Trophoblast cell (in vitro differentiated cells and primary cell): ENCODE measurements around the gene WWP2.

Experiments used
- DNase-seq, 2 donors: peaks; one replicate each; pipeline ENCODE4 v3.0.0-alpha.2; 2016
- H2AFZ ChIP-seq: 2 replicates; pipeline ENCODE4 v1.6.1; 2013; ENCODE audit warnings: low read length, moderate library complexity, mild to moderate bottlenecking; ENCODE audit not compliant: insufficient read depth, poor library complexity
- H2AK5ac ChIP-seq: 2 replicates; pipeline ENCODE4 v1.6.1; 2013; ENCODE audit warnings: mild to moderate bottlenecking, low read length
- H2BK120ac ChIP-seq: 2 replicates; pipeline ENCODE4 v1.6.1; 2013; ENCODE audit warnings: low read length, mild to moderate bottlenecking, moderate library complexity; ENCODE audit not compliant: insufficient read depth, poor library complexity
- H2BK12ac ChIP-seq: 2 replicates; pipeline ENCODE4 v1.6.1; 2013; ENCODE audit warnings: mild to moderate bottlenecking, low read length, moderate library complexity
- H2BK5ac ChIP-seq: 2 replicates; pipeline ENCODE4 v1.6.1; 2013; ENCODE audit warnings: low read length, low read depth, moderate library complexity, mild to moderate bottlenecking; ENCODE audit not compliant: poor library complexity
- H3K14ac ChIP-seq: 2 replicates; pipeline ENCODE4 v1.6.1; 2013; ENCODE audit warnings: mild to moderate bottlenecking, low read length
- H3K18ac ChIP-seq: 2 replicates; pipeline ENCODE4 v1.6.1; 2013; ENCODE audit warnings: mild to moderate bottlenecking, low read length
- H3K23ac ChIP-seq: 2 replicates; pipeline ENCODE4 v1.6.1; 2013; ENCODE audit warnings: low read length
- H3K27ac ChIP-seq: 2 replicates; pipeline ENCODE4 v1.5.1; 2013; ENCODE audit warnings: low read depth, mild to moderate bottlenecking, inconsistent platforms, low read length, moderate library complexity
- H3K27me3 ChIP-seq: 2 replicates; pipeline ENCODE4 v1.6.1; 2013; ENCODE audit warnings: inconsistent platforms, mild to moderate bottlenecking, low read length, moderate library complexity; ENCODE audit not compliant: insufficient read depth
- H3K36me3 ChIP-seq, 2 experiments: 1 replicate in 1 of 2; 2 replicates in 1 of 2; pipeline ENCODE4 v1.6.1; 2013; ENCODE audit warnings: low read length in 2 of 2, mild to moderate bottlenecking in 2 of 2, moderate library complexity in 1 of 2; ENCODE audit not compliant: insufficient read depth in 2 of 2, control insufficient read depth in 1 of 2
- H3K4ac ChIP-seq: 2 replicates; pipeline ENCODE4 v1.6.1; 2013; ENCODE audit warnings: low read depth, mild to moderate bottlenecking, low read length, moderate library complexity
- H3K4me1 ChIP-seq, 2 experiments: 1 replicate in 1 of 2; 2 replicates in 1 of 2; pipeline ENCODE4 v1.6.1; 2013; ENCODE audit warnings: low read length in 2 of 2, mild to moderate bottlenecking in 2 of 2, moderate library complexity in 1 of 2; ENCODE audit not compliant: insufficient read depth in 2 of 2, control insufficient read depth in 1 of 2
- H3K4me2 ChIP-seq: 2 replicates; pipeline ENCODE4 v1.6.1; 2013; ENCODE audit warnings: inconsistent platforms, mild to moderate bottlenecking, low read length, moderate library complexity
- H3K4me3 ChIP-seq: 2 replicates; pipeline ENCODE4 v1.5.1; 2013; ENCODE audit warnings: mild to moderate bottlenecking, low read depth, low read length, inconsistent platforms
- H3K79me1 ChIP-seq: one replicate; pipeline ENCODE4 v1.6.1; 2013; ENCODE audit warnings: low read length
- H3K79me2 ChIP-seq: 2 replicates; pipeline ENCODE4 v1.6.1; 2013; ENCODE audit warnings: low read length, mild to moderate bottlenecking; ENCODE audit not compliant: control insufficient read depth, insufficient read depth, poor library complexity
- H3K9ac ChIP-seq: 2 replicates; pipeline ENCODE4 v1.6.1; 2013; ENCODE audit warnings: mild to moderate bottlenecking, low read length
- H3K9me3 ChIP-seq: 2 replicates; pipeline ENCODE4 v1.6.1; 2013; ENCODE audit warnings: low read depth, mild to moderate bottlenecking, control low read depth, inconsistent platforms, low read length; ENCODE audit not compliant: insufficient read depth
- H4K12ac ChIP-seq: 2 replicates; pipeline ENCODE4 v1.6.1; 2013; ENCODE audit warnings: low read depth, mild to moderate bottlenecking, low read length, moderate library complexity
- H4K8ac ChIP-seq: 2 replicates; pipeline ENCODE4 v1.6.1; 2013; ENCODE audit warnings: low read depth, mild to moderate bottlenecking, low read length, moderate library complexity
- H4K91ac ChIP-seq: one replicate; pipeline ENCODE4 v1.6.1; 2013; ENCODE audit warnings: low read depth, mild to moderate bottlenecking, low read length, moderate library complexity
- WGBS: extraction: QIAGEN DNeasy Blood & Tissue Kit; methylation state at CpG from one replicate; pipeline ENCODE4 v1.1.7; 2013; ENCODE audit warnings: missing lambda C conversion rate; ENCODE audit not compliant: insufficient read length, insufficient coverage; ENCODE audit errors: extremely low coverage; 5-methylcytosine and 5-hydroxymethylcytosine counted together

WWP2 gene

DNA sequence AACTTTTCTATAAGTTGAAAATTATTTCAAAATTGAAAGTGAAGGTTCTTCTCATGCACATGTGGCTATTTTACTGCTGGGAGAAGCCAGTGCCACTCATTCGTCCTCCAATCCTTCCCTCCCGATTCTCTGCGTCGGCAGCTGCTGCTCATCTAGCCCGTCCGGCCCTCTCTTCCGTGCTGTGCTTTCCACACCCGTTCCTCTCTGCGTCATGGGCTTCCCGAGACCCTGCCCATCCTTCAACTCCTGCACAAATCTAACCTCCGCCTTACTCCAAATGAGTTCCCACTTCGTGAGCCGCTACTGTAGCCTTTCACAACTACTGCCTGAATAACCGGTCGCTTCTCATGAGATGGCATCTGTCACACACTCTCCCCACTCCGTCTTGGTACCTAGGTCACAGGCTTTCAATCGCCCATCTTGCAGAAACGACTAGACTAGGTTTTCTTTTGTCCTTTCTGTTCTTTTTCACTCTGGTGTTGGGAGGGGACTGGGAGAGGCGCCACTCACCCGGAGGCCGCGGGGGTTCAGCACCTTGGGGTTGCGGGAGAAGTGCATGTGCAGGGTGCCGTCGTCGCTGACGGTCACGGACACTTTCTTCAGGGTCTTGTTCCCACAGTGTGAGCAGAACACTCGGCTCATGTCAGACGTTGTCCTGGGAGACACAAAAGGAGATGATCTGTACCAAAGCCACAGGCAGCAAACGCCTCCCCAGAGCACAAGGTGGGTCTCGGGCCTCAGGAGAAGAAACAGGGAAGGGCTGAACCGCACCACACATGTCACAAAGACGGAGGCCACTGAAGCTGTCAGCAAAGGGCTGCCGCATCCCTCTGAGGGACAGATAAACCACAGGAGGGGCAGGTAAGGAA lies 17.5 kb upstream of the WWP2 start:
- H2BK120ac ChIP-seq: no peak overlapping the region
- H3K36me3 ChIP-seq: peaks cover 65 to 77% of the 10 kb centered on the region in 2 experiments
- no peak overlapping the region for H3K4me2 ChIP-seq
- peak overlapping the region; percentile 2 for H4K12ac ChIP-seq
- H3K79me1 ChIP-seq: no peaks in the 10 kb centered on the region
- no peak overlapping the region for H3K14ac ChIP-seq
- H3K23ac ChIP-seq: no peak overlapping the region
- no peak overlapping the region for H2AK5ac ChIP-seq
- no peak overlapping the region for H3K4me3 ChIP-seq
- no peak overlapping the region for H3K18ac ChIP-seq
- peak overlapping the region; percentile 11 for H3K9ac ChIP-seq
- no peak overlapping the region for H3K4ac ChIP-seq
- H3K79me2 ChIP-seq: no peaks in the 10 kb centered on the region
- H2BK12ac ChIP-seq: no peak overlapping the region
- no peak for DNase-seq
- H3K4me1 ChIP-seq: no peaks in the 10 kb centered on the region
- H2BK5ac ChIP-seq: no peak overlapping the region
- H4K91ac ChIP-seq: no peak overlapping the region
- no peaks in the 10 kb centered on the region for H3K27me3 ChIP-seq
- H4K8ac ChIP-seq: no peak overlapping the region
- no peak overlapping the region for H3K27ac ChIP-seq
- H3K9me3 ChIP-seq: no peaks in the 10 kb centered on the region
- no CpG with 5 or more reads among the region's 35 CpGs for WGBS
- H2AFZ ChIP-seq: no peak overlapping the region

- no peaks in the 10 kb centered on the region for H3K79me2 ChIP-seq
- peaks cover 64 to 76% of the 10 kb centered on the region in 2 experiments for H3K36me3 ChIP-seq
- H3K79me1 ChIP-seq: no peaks in the 10 kb centered on the region
- no peaks in the 10 kb centered on the region for H3K9me3 ChIP-seq
- H4K91ac ChIP-seq: no peak overlapping the region
- no peak overlapping the region for H3K23ac ChIP-seq
- peak overlapping the region; percentile 11 for H3K9ac ChIP-seq
- H3K27ac ChIP-seq: no peak overlapping the region
- H4K8ac ChIP-seq: no peak overlapping the region
- no peak overlapping the region for H3K14ac ChIP-seq
- DNase-seq: no peak
- no peak overlapping the region for H2AK5ac ChIP-seq
- no peak overlapping the region for H3K4me3 ChIP-seq
- no peak overlapping the region for H2AFZ ChIP-seq
- no peak overlapping the region for H2BK12ac ChIP-seq
- H3K4ac ChIP-seq: no peak overlapping the region
- H3K27me3 ChIP-seq: no peaks in the 10 kb centered on the region
- no peak overlapping the region for H3K18ac ChIP-seq
- H4K12ac ChIP-seq: peak overlapping the region; percentile 2
- no peak overlapping the region for H2BK5ac ChIP-seq
- no peak overlapping the region for H2BK120ac ChIP-seq
- no CpG with 5 or more reads among the region's 11 CpGs for WGBS
- no peaks in the 10 kb centered on the region for H3K4me1 ChIP-seq
- H3K4me2 ChIP-seq: no peak overlapping the region
These were observed 16.9 kb upstream of the WWP2 start for GRCh38 chr16:69745232-69745612.

- Histone ChIP-seq H3K79me2 (no peaks in the 10 kb centered on the region), H3K27me3 (no peaks in the 10 kb centered on the region), H4K12ac (no peak overlapping the region), H2AFZ (no peak overlapping the region), H4K8ac (no peak overlapping the region), H3K4ac (no peak overlapping the region), H3K18ac (no peak overlapping the region), H3K9me3 (no peaks in the 10 kb centered on the region), H3K36me3 (peaks cover 63 to 77% of the 10 kb centered on the region in 2 experiments), H3K4me3 (no peak overlapping the region), H3K79me1 (no peaks in the 10 kb centered on the region), H3K4me1 (no peaks in the 10 kb centered on the region), H2BK120ac (no peak overlapping the region), H2BK5ac (no peak overlapping the region), H3K4me2 (no peak overlapping the region), H3K9ac (no peak overlapping the region), H2BK12ac (no peak overlapping the region), H4K91ac (no peak overlapping the region), H3K27ac (no peak overlapping the region), H3K23ac (no peak overlapping the region), H2AK5ac (no peak overlapping the region), H3K14ac (no peak overlapping the region)
- DNase-seq: no peak
- no CpG with 5 or more reads among the region's 10 CpGs for WGBS
These were observed 16.2 kb upstream of the WWP2 start for GRCh38 chr16:69745959-69746358.

DNA sequence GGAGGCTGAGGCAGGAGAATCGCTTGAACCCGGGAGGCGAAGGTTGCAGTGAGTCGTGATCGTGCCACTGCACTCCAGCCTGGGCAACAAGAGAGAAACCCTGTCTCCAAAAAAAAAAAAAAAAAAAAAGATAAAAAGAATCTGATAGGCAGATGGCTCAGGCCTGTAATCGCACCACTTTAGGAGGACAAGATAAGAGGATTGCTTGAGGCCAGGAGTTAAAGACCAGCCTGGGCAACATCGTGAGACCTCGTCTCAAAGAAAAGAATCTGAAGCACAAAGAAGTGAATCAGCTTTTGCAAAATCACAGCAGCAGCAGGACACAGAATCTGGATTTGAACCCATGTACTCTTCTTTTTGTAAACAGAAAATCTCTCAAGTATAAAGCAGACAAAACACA lies 15.0 kb upstream of the WWP2 start:
- Histone ChIP-seq H4K91ac (no peak overlapping the region), H3K79me1 (no peaks in the 10 kb centered on the region), H3K36me3 (peaks cover 57 to 75% of the 10 kb centered on the region in 2 experiments), H3K27me3 (no peaks in the 10 kb centered on the region), H4K8ac (no peak overlapping the region), H3K79me2 (no peaks in the 10 kb centered on the region), H2BK12ac (no peak overlapping the region), H3K9ac (no peak overlapping the region), H2BK5ac (no peak overlapping the region), H3K4me2 (no peak overlapping the region), H3K9me3 (no peaks in the 10 kb centered on the region), H4K12ac (no peak overlapping the region), H3K4ac (no peak overlapping the region), H3K4me3 (no peak overlapping the region), H2AFZ (no peak overlapping the region), H3K27ac (no peak overlapping the region), H3K18ac (no peak overlapping the region), H3K14ac (no peak overlapping the region), H2BK120ac (no peak overlapping the region), H3K4me1 (no peaks in the 10 kb centered on the region), H2AK5ac (no peak overlapping the region), H3K23ac (no peak overlapping the region)
- no CpG with 5 or more reads among the region's 8 CpGs for whole genome bisulfite sequencing
- peak; percentile 29 to 63 for DNase-seq
